K562 (cell line): ENCODE results near the gene FOXJ3. TPM values are rescaled to one million over a fixed set of nuclear protein-coding genes. Genes with fewer than 3 reads are reported as not detected.

Experiments
- ATAC-seq: fragments of 200-7000 bp; cut with Tn5 transposase; 3 replicates; pipeline ENCODE4 v1.9.1; 2020; ENCODE audit warnings: moderate library complexity
- BruUV-seq: library from RNA; stranded (reverse); fragments of 400-500 nt; replicated peaks from 2 replicates; lab custom pipeline; 2021; lab: Mats Ljungman, UMichigan
- CTCF ChIA-PET: fragments of 300-600 bp; formaldehyde crosslinking; extraction: SDS; loops from one replicate; lab custom pipeline; 2021; ENCODE audit warnings: low intra/inter-chr PET ratio; lab: Yijun Ruan, JAX
- POLR2A ChIA-PET: fragments of 300-600, 350-650 bp; sonication (Branson Sonifier 250); formaldehyde crosslinking; extraction: SDS; loops from one replicate; lab custom pipeline; 2021; ENCODE audit warnings: antibody characterized with exemption, inconsistent platforms; lab: Yijun Ruan, JAX
- DNase-seq, 4 experiments: peaks; one replicate each; pipeline versions ENCODE4 v3.0.0 to v3.0.0-alpha.2; 2011 to 2018; ENCODE audit warnings: low spot score in 3 of 4, mixed read lengths in 3 of 4; ENCODE audit errors: extremely low read depth in 1 of 4
- FAIRE-seq: peaks from 2 replicates; lab custom pipeline; 2011; peaks lifted over from hg19 to GRCh38; lab: Jason Lieb, UNC
- H2AFZ ChIP-seq: 2 replicates; pipeline ENCODE4 v1.6.0; 2011; ENCODE audit warnings: low read depth, low read length, control low read depth, inconsistent platforms
- H3K27ac ChIP-seq: fragments of 200-600 bp; 3 replicates; pipeline ENCODE4 v1.8.0; 2011; ENCODE audit warnings: low read depth, mild to moderate bottlenecking, control low read depth, inconsistent platforms, low read length, moderate library complexity, mixed read lengths; ENCODE audit errors: extremely low read depth
- H3K27me3 ChIP-seq, 2 experiments: fragments of 300-600 bp in 1 of 2; 2 replicates in 1 of 2; 3 replicates in 1 of 2; pipeline versions ENCODE4 v1.6.0 to v1.8.0; 2011; ENCODE audit warnings: inconsistent platforms in 2 of 2, low read length in 2 of 2, mild to moderate bottlenecking in 1 of 2, mixed read lengths in 1 of 2, moderate library complexity in 1 of 2; ENCODE audit not compliant: control insufficient read depth in 2 of 2, insufficient read depth in 2 of 2
- H3K36me3 ChIP-seq: fragments of 300-600 bp; 3 replicates; pipeline ENCODE4 v1.8.0; 2011; ENCODE audit warnings: mild to moderate bottlenecking, low read length, inconsistent platforms; ENCODE audit not compliant: control insufficient read depth, insufficient read depth
- H3K4me1 ChIP-seq, 2 experiments: fragments of 200-600 bp in 1 of 2; replicated peaks in 1 of 2; 2 replicates in 1 of 2; 3 replicates in 1 of 2; pipeline versions ENCODE4 v1.5.1 to v1.8.0; 2011; ENCODE audit warnings: inconsistent platforms in 2 of 2, low read length in 2 of 2, mild to moderate bottlenecking in 1 of 2, mixed read lengths in 1 of 2, moderate library complexity in 1 of 2; ENCODE audit not compliant: control insufficient read depth in 2 of 2, insufficient read depth in 2 of 2
- H3K4me2 ChIP-seq: 2 replicates; pipeline ENCODE4 v1.6.1; 2011; ENCODE audit warnings: low read length, control low read depth, inconsistent platforms, mixed read lengths; ENCODE audit not compliant: insufficient read depth
- H3K4me3 ChIP-seq: fragments of 200-600 bp; sonication (generic), shearing (Covaris generic); 2 replicates; pipeline ENCODE4 v1.5.1; 2016; ENCODE audit warnings: control low read depth, inconsistent platforms
- H3K79me2 ChIP-seq: fragments of 200-600 bp; 3 replicates; pipeline ENCODE4 v1.8.0; 2011; ENCODE audit warnings: low read length, inconsistent platforms; ENCODE audit not compliant: control insufficient read depth, insufficient read depth
- H3K9ac ChIP-seq, 2 experiments: 2 replicates each; pipeline versions ENCODE4 v1.6.0 to v1.6.1; 2011; ENCODE audit warnings: low read depth in 2 of 2, low read length in 2 of 2, control low read depth in 1 of 2, inconsistent platforms in 1 of 2, mild to moderate bottlenecking in 1 of 2, mixed read lengths in 1 of 2; ENCODE audit not compliant: insufficient read depth in 1 of 2
- H3K9me1 ChIP-seq: one replicate; pipeline ENCODE4 v1.6.0; 2011; ENCODE audit warnings: inconsistent platforms, mild to moderate bottlenecking, low read length, moderate library complexity; ENCODE audit not compliant: control insufficient read depth, insufficient read depth
- H3K9me3 ChIP-seq: replicated peaks from 2 replicates; pipeline ENCODE4 v1.5.1; 2011; ENCODE audit warnings: low read depth, low read length, inconsistent platforms; ENCODE audit not compliant: control insufficient read depth, insufficient read depth
- H4K20me1 ChIP-seq: replicated peaks from 2 replicates; pipeline ENCODE4 v1.6.1; 2011; ENCODE audit warnings: low read length, inconsistent platforms, mixed read lengths; ENCODE audit not compliant: control insufficient read depth, insufficient read depth
- FOXK2 ChIP-seq, 2 experiments: fragments of 450-650 bp; IDR thresholded peaks in 1 of 2; conservative IDR thresholded peaks in 1 of 2; 2 replicates each; pipeline ENCODE4 v1.6.1; 2016; ENCODE audit warnings: low read depth in 2 of 2, mild to moderate bottlenecking in 1 of 2
- GATA2 ChIP-seq: sonication (generic); formaldehyde crosslinking; IDR thresholded peaks from 2 replicates; pipeline ENCODE4 v1.4.0; 2020; ENCODE audit warnings: mild to moderate bottlenecking, missing genetic modification reagents
- IRF2 ChIP-seq: sonication (generic); formaldehyde crosslinking; IDR thresholded peaks from 2 replicates; pipeline ENCODE4 v1.8.1; 2022; ENCODE audit warnings: mild to moderate bottlenecking, missing genetic modification reagents
- KLF6 ChIP-seq: fragments of 250-450 bp; sonication (Bioruptor Pico); IDR thresholded peaks from 2 replicates; pipeline ENCODE4 v1.4.0; 2020; ENCODE audit warnings: mild to moderate bottlenecking, moderate library complexity, borderline replicate concordance
- MAFK ChIP-seq: IDR thresholded peaks from 2 replicates; pipeline ENCODE4 v1.6.1; 2011; ENCODE audit warnings: low read length, improper control_type of control experiment
- MXD1 ChIP-seq: fragments of 250-450 bp; sonication (Bioruptor Pico); IDR thresholded peaks from 2 replicates; pipeline ENCODE4 v1.8.0; 2021; ENCODE audit warnings: borderline replicate concordance, mild to moderate bottlenecking, moderate library complexity; ENCODE audit not compliant: poor library complexity, severe bottlenecking
- NFE2 ChIP-seq: IDR thresholded peaks from 2 replicates; pipeline ENCODE4 v1.6.1; 2014; ENCODE audit warnings: antibody characterized with exemption, low read depth
- PCBP1 ChIP-seq: fragments of 200-400 bp; formaldehyde crosslinking; IDR thresholded peaks from 2 replicates; pipeline ENCODE4 v1.6.1; 2018; ENCODE audit warnings: mild to moderate bottlenecking, low read depth, low read length; ENCODE audit not compliant: poor library complexity, severe bottlenecking
- TCF3 ChIP-seq: sonication (generic); formaldehyde crosslinking; IDR thresholded peaks from 2 replicates; pipeline ENCODE4 v1.4.0; 2020; ENCODE audit warnings: mild to moderate bottlenecking, missing genetic modification reagents
- THRB ChIP-seq: fragments of 450-650 bp; formaldehyde crosslinking; conservative IDR thresholded peaks from 2 replicates; pipeline ENCODE4 v1.4.0; 2022; ENCODE audit warnings: mild to moderate bottlenecking, missing genetic modification characterization
- ZNF197 ChIP-seq: fragments of 200-800 bp; sonication (Bioruptor generic); IDR thresholded peaks from 2 replicates; pipeline ENCODE4 v1.6.1; 2016; ENCODE audit warnings: low read depth, missing genetic modification characterization, missing compliant biosample characterization
- WGBS: fragments of 100-300 bp; shearing (Covaris generic); methylation state at CpG from one replicate; pipeline ENCODE4 v1.1.6; 2016; ENCODE audit warnings: low coverage, mixed read lengths; ENCODE audit not compliant: insufficient coverage; ENCODE audit errors: missing lambda C conversion rate; 5-methylcytosine and 5-hydroxymethylcytosine counted together
- in situ Hi-C: fragments of 300-500 bp; cut with MboI; formaldehyde crosslinking; loops from 4 replicates; pipeline ENCODE4 v1.15.0; 2018; ENCODE audit warnings: inconsistent platforms, mixed read lengths
- intact Hi-C: fragments of 100-400 bp; cut with micrococcal nuclease; formaldehyde crosslinking; loops from 2 replicates; pipeline ENCODE4 v1.14.2; 2022
- polyA plus RNA-seq, 8 experiments: library from polyadenylated mRNA; depleted of rRNA in 4 of 8; stranded (reverse) in 5 of 8; unstranded in 3 of 8; fragments of >200 nt; fragmentation: Nextera tagmentation in 2 of 8; fragmentation: Illumina TruSeq in 1 of 8; extraction: Ambion mirVana in 2 of 8; extraction: Trizol in 1 of 8; gene quantifications; 2 replicates each; pipeline versions ENCODE4 v1.2.1 to v1.2.3, GENCODE V29; 2011 to 2014; ENCODE audit warnings: inconsistent platforms in 1 of 8, missing spikeins in 1 of 8
- total RNA-seq, 7 experiments: library from RNA; depleted of rRNA in 6 of 7; stranded (reverse); fragments of >200 nt in 6 of 7; fragmentation: Illumina TruSeq in 2 of 7; extraction: Trizol in 2 of 7; gene quantifications; 2 replicates each; pipeline versions ENCODE4 v1.2.1 to v1.2.3, GENCODE V29; 2011 to 2021; ENCODE audit warnings: low replicate concordance in 1 of 7
- TF ChIP-seq, protein P1 (sequence below): fragments of 250-450 bp; sonication (Bioruptor Pico); IDR thresholded peaks from 2 replicates; pipeline ENCODE4 v1.4.0; 2020; ENCODE audit warnings: mild to moderate bottlenecking, moderate library complexity
- TF ChIP-seq, protein P2 (sequence below), 2 experiments: fragments of 450-650 bp in 1 of 2; sonication (generic) in 1 of 2; formaldehyde crosslinking in 1 of 2; IDR thresholded peaks in 1 of 2; conservative IDR thresholded peaks in 1 of 2; 2 replicates each; pipeline versions ENCODE4 v1.6.1 to v1.8.1; 2016 to 2023; ENCODE audit warnings: mild to moderate bottlenecking in 2 of 2, moderate library complexity in 2 of 2, inconsistent platforms in 1 of 2, missing genetic modification reagents in 1 of 2

Gene FOXJ3
- total and polyA plus RNA-seq, 9 of the 15 experiments (the other 6 are each of a cell fraction or from before 2014, with no cell fraction given) = 8.7 to 35.3 (median 23.4) TPM

- Histone ChIP-seq H3K27ac (no peak overlapping the region), H3K4me1 (peaks cover 0 to 10% of the 10 kb centered on the region in 2 experiments; a peak in 2 of 5 replicates)
- peak in 3 of 4 experiments; percentile 18 to 38 (median 23) for DNase-seq
- TF ChIP-seq, protein P1, sequence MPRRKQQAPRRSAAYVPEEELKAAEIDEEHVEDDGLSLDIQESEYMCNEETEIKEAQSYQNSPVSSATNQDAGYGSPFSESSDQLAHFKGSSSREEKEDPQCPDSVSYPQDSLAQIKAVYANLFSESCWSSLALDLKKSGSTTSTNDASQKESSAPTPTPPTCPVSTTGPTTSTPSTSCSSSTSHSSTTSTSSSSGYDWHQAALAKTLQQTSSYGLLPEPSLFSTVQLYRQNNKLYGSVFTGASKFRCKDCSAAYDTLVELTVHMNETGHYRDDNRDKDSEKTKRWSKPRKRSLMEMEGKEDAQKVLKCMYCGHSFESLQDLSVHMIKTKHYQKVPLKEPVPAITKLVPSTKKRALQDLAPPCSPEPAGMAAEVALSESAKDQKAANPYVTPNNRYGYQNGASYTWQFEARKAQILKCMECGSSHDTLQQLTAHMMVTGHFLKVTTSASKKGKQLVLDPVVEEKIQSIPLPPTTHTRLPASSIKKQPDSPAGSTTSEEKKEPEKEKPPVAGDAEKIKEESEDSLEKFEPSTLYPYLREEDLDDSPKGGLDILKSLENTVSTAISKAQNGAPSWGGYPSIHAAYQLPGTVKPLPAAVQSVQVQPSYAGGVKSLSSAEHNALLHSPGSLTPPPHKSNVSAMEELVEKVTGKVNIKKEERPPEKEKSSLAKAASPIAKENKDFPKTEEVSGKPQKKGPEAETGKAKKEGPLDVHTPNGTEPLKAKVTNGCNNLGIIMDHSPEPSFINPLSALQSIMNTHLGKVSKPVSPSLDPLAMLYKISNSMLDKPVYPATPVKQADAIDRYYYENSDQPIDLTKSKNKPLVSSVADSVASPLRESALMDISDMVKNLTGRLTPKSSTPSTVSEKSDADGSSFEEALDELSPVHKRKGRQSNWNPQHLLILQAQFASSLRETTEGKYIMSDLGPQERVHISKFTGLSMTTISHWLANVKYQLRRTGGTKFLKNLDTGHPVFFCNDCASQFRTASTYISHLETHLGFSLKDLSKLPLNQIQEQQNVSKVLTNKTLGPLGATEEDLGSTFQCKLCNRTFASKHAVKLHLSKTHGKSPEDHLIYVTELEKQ (CRISPR knock-in tag) = no peak
- TF ChIP-seq MAFK (no peak), THRB (CRISPR knock-in tag) (no peak), KLF6 (CRISPR knock-in tag) (no peak), NFE2 (no peak), GATA2 (CRISPR knock-in tag) (peak; percentile 62), IRF2 (CRISPR knock-in tag) (no peak), PCBP1 (peak; percentile 96), MXD1 (CRISPR knock-in tag) (no peak), TCF3 (peak; percentile 48), ZNF197 (CRISPR knock-in tag) (no peak), FOXK2 (conservative IDR thresholded peaks at IDR 0.05 in 1 of 2, IDR thresholded peaks at IDR 0.05 in 1 of 2; ENCODE audit: low read depth in 2 of 2) (peak; percentile 67 to 81; a peak in 2 of 4 replicates)
- TF ChIP-seq, protein P2, sequence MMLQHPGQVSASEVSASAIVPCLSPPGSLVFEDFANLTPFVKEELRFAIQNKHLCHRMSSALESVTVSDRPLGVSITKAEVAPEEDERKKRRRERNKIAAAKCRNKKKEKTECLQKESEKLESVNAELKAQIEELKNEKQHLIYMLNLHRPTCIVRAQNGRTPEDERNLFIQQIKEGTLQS (IDR thresholded peaks at IDR 0.05) = peak; percentile 7; the same call in 1 of the 2 replicates
- TF ChIP-seq, protein P2 (CRISPR knock-in tag; conservative IDR thresholded peaks at IDR 0.05) = no peak
These were observed 113.0 kb downstream of the FOXJ3 start for GRCh38 chr1:42221952-42222606.

More at GRCh38 chr1:42221952-42222606, 113.0 kb downstream of the FOXJ3 start:
- intact Hi-C loops (no loop called here), in situ Hi-C loops (no loop called here)
- no TSS peak for BruUV-seq
- H3K27me3 ChIP-seq = no peaks in the 10 kb centered on the region
- no peaks in the 10 kb centered on the region for H4K20me1 ChIP-seq
- H3K9me3 ChIP-seq = no peaks in the 10 kb centered on the region; the same call in 1 of the 2 replicates
- H3K9ac ChIP-seq = no peak overlapping the region
- H3K4me3 ChIP-seq = no peak overlapping the region
- peaks cover 11% of the 10 kb centered on the region; the same call in 2 of the 3 replicates for H3K36me3 ChIP-seq
- H3K79me2 ChIP-seq = peaks cover 34% of the 10 kb centered on the region
- no peaks in the 10 kb centered on the region for H3K9me1 ChIP-seq
- FAIRE-seq = peak; percentile 55
- POLR2A ChIA-PET = interaction anchor here (0.7 to 1.2 kb wide), 2 partner anchors 11 to 38 kb away, joined by 3 to 4 read pairs; no protein-coding TSS in a partner anchor
- no peak overlapping the region for H3K4me2 ChIP-seq
- H2AFZ ChIP-seq = no peak overlapping the region
- ATAC-seq = no peak
- 53% methylated on average over 2 of the region's 2 CpGs for WGBS
- CTCF ChIA-PET = interaction anchor here (0.6 kb wide), 1 partner anchor 107 kb away, joined by 3 read pairs; no protein-coding TSS in a partner anchor
